Spleen (tissue), 11 donors: ENCODE results near the gene DNAJC10. TPM values are rescaled to one million over a fixed set of nuclear protein-coding genes. Genes with fewer than 3 reads are reported as not detected.
"Not testable (repeated sequence)": the region's sequence is repeated elsewhere in the genome, so short reads cannot be mapped to it uniquely, and the experiment has no call there.

Experiments
- DNase-seq: peaks from one replicate; pipeline ENCODE4 v3.0.0-alpha.2; 2020
- H3K27ac ChIP-seq, 8 donors: fragments of 200-600 bp; sonication (generic) in 7 of 8; 1 replicate in 4 of 8; 2 replicates in 4 of 8; pipeline versions ENCODE4 v1.5.0 to v1.8.0; 2016 to 2021; ENCODE audit warnings: inconsistent platforms in 4 of 8, mild to moderate bottlenecking in 4 of 8, moderate library complexity in 1 of 8
- H3K27me3 ChIP-seq, 7 donors: fragments of 200-600 bp; sonication (generic) in 6 of 7; replicated peaks in 1 of 7; 1 replicate in 4 of 7; 2 replicates in 3 of 7; pipeline versions ENCODE4 v1.5.0 to v1.8.0; 2016 to 2021; ENCODE audit warnings: inconsistent platforms in 3 of 7, mild to moderate bottlenecking in 1 of 7
- H3K36me3 ChIP-seq, 6 donors: fragments of 200-600 bp; sonication (generic) in 5 of 6; 1 replicate in 4 of 6; 2 replicates in 2 of 6; pipeline versions ENCODE4 v1.5.0 to v1.8.0; 2016 to 2021; ENCODE audit warnings: inconsistent platforms in 2 of 6
- H3K4me1 ChIP-seq, 6 donors: fragments of 200-600 bp; sonication (generic) in 5 of 6; 1 replicate in 3 of 6; 2 replicates in 3 of 6; pipeline versions ENCODE4 v1.5.0 to v1.8.0; 2016 to 2021; ENCODE audit warnings: inconsistent platforms in 3 of 6
- H3K4me3 ChIP-seq, 8 donors: fragments of 200-600 bp; sonication (generic) in 7 of 8; 1 replicate in 4 of 8; 2 replicates in 4 of 8; pipeline versions ENCODE4 v1.5.0 to v1.8.0; 2016 to 2021; ENCODE audit warnings: inconsistent platforms in 4 of 8, mild to moderate bottlenecking in 4 of 8, moderate library complexity in 2 of 8
- H3K9me3 ChIP-seq, 8 donors: fragments of 200-600 bp; sonication (generic) in 7 of 8; 1 replicate in 4 of 8; 2 replicates in 4 of 8; pipeline versions ENCODE4 v1.5.0 to v1.8.0; 2016 to 2021; ENCODE audit warnings: inconsistent platforms in 4 of 8
- CTCF ChIP-seq, 11 experiments: fragments of 200-600 bp in 7 of 11; fragments of 450-650 bp in 4 of 11; sonication (generic) in 4 of 11; IDR thresholded peaks in 8 of 11; conservative IDR thresholded peaks in 3 of 11; 1 replicate in 7 of 11; 2 replicates in 4 of 11; pipeline versions ENCODE4 v1.4.0 to v1.8.0; 2016 to 2021; ENCODE audit warnings: antibody characterized with exemption in 11 of 11, inconsistent platforms in 4 of 11, mild to moderate bottlenecking in 1 of 11
- POLR2A ChIP-seq, 3 donors: fragments of 450-650 bp; IDR thresholded peaks; one replicate each; pipeline ENCODE4 v1.5.1; 2017; ENCODE audit warnings: antibody characterized with exemption in 3 of 3, mild to moderate bottlenecking in 1 of 3
- POLR2AphosphoS5 ChIP-seq, 3 donors: sonication (generic); formaldehyde crosslinking; IDR thresholded peaks; one replicate each; pipeline ENCODE4 v1.5.1; 2017; ENCODE audit warnings: antibody characterized with exemption in 3 of 3
- WGBS, 5 donors: extraction: QIAGEN DNeasy Blood & Tissue Kit in 3 of 5; methylation state at CpG; one replicate each; pipeline versions ENCODE4 v1.1.5 to v1.1.7; 2013 to 2018; 5-methylcytosine and 5-hydroxymethylcytosine counted together
- intact Hi-C: fragments of 100-400 bp; cut with DNase I; formaldehyde crosslinking; loops from one replicate; pipeline ENCODE4 v1.15.0; 2023; ENCODE audit warnings: low total_unique reads
- polyA plus RNA-seq, 3 donors: library from polyadenylated mRNA; stranded (reverse); fragments of 200-250 nt; gene quantifications; one replicate each; pipeline ENCODE4 v1.2.1, GENCODE V29; 2013
- total RNA-seq, 7 donors: library from RNA; depleted of rRNA in 3 of 7; stranded (reverse); fragments of >200 nt in 3 of 7; fragmentation: NEBNext Ultra II Directional in 4 of 7; extraction: Animal tissue kit (Norgen Biotek cat#: 25700) in 4 of 7; gene quantifications; one replicate each; pipeline versions ENCODE4 v1.1.0 to v1.2.1, GENCODE V29; 2016 to 2021
- donor health status: healthy with polysubstance abuse.
- donor health status: DM: no; HTN: no; CAD: no; lungs with moderate emphysema.
- donor health status: DM: no; HTN: no; CAD: no.
- donor health status: Bipolar disorder and iron deficiency.
- donor health status: healthy.
- donor health status: DM: no; HTN: no; CAD: no.
- donor health status: DM: yes; HTN: yes; CAD: no.

The DNAJC10 gene
- total and polyA plus RNA-seq, 10 donors: 25.7 to 108 (median 72.1) TPM

- H3K9me3 ChIP-seq: peaks cover 0 to 7% (median 0%) of the 10 kb centered on the region in 8 donors
- H3K4me1 ChIP-seq: no peaks in the 10 kb centered on the region
- intact Hi-C loops: no loop called here
- H3K4me3 ChIP-seq: no peak overlapping the region
- no peak overlapping the region for H3K27ac ChIP-seq
- TF ChIP-seq POLR2A (IDR thresholded peaks at IDR 0.05) (no peak), POLR2AphosphoS5 (IDR thresholded peaks at IDR 0.05) (no peak), CTCF (IDR thresholded peaks at IDR 0.05 in 8 of 11, conservative IDR thresholded peaks at IDR 0.05 in 3 of 11) (no peak)
- H3K36me3 ChIP-seq: peaks cover 5 to 89% (median 62%) of the 10 kb centered on the region in 6 donors
- H3K27me3 ChIP-seq: no peaks in the 10 kb centered on the region
- DNase-seq: no peak
- WGBS, 5 donors: 91 to 99% (median 95%) methylated on average over 2 of the region's 2 CpGs
Measured at GRCh38 chr2:182741620-182742019, 25.6 kb downstream of the DNAJC10 start.

GRCh38 chr2:182744490-182744889 is 28.4 kb downstream of the DNAJC10 start:
- no peaks in the 10 kb centered on the region for H3K4me1 ChIP-seq
- no peak overlapping the region for H3K4me3 ChIP-seq
- WGBS, 5 donors: 80 to 91% (median 85%) methylated on average over 2 of the region's 2 CpGs
- H3K27ac ChIP-seq: no peak overlapping the region
- no peak for TF ChIP-seq POLR2AphosphoS5 (IDR thresholded peaks at IDR 0.05)
- no peak for TF ChIP-seq POLR2A (IDR thresholded peaks at IDR 0.05)
- no peak for TF ChIP-seq CTCF (IDR thresholded peaks at IDR 0.05 in 8 of 11, conservative IDR thresholded peaks at IDR 0.05 in 3 of 11)
- intact Hi-C loops: no loop called here
- H3K27me3 ChIP-seq: no peaks in the 10 kb centered on the region
- DNase-seq: no peak
- H3K36me3 ChIP-seq: peaks cover 5 to 68% (median 47%) of the 10 kb centered on the region in 6 donors
- peaks cover 0 to 7% (median 0%) of the 10 kb centered on the region in 8 donors for H3K9me3 ChIP-seq

GRCh38 chr2:182745061-182745460 is 29.0 kb downstream of the DNAJC10 start:
- DNase-seq: no peak
- Histone ChIP-seq H3K4me3 (no peak overlapping the region), H3K27ac (no peak overlapping the region), H3K9me3 (peaks cover 0 to 7% (median 0%) of the 10 kb centered on the region in 8 donors), H3K4me1 (no peaks in the 10 kb centered on the region), H3K27me3 (no peaks in the 10 kb centered on the region), H3K36me3 (peaks cover 5 to 72% (median 50%) of the 10 kb centered on the region in 6 donors)
- intact Hi-C loops: no loop called here
- 90 to 95% (median 93%) methylated on average over 2 of the region's 2 CpGs for WGBS, 5 donors
- TF ChIP-seq POLR2A (IDR thresholded peaks at IDR 0.05) (no peak), POLR2AphosphoS5 (IDR thresholded peaks at IDR 0.05) (no peak), CTCF (IDR thresholded peaks at IDR 0.05 in 8 of 11, conservative IDR thresholded peaks at IDR 0.05 in 3 of 11) (no peak)

GRCh38 chr2:182745894-182746293 is 29.8 kb downstream of the DNAJC10 start:
- H3K9me3 ChIP-seq, DNase-seq, intact Hi-C loops, H3K4me1 ChIP-seq, H3K27ac ChIP-seq, H3K27me3 ChIP-seq, H3K4me3 ChIP-seq: not testable (repeated sequence)
- peaks cover 5 to 72% (median 54%) of the 10 kb centered on the region in 6 donors for H3K36me3 ChIP-seq
- 88 to 100% (median 98%) methylated on average over 2 to 3 of the region's 3 CpGs for WGBS, 5 donors

- Histone ChIP-seq H3K4me3 (no peak overlapping the region), H3K27ac (no peak overlapping the region), H3K4me1 (peaks cover 0 to 4% (median 0%) of the 10 kb centered on the region in 6 donors), H3K9me3 (no peaks in the 10 kb centered on the region), H3K36me3 (peaks cover 4 to 99% (median 77%) of the 10 kb centered on the region in 6 donors), H3K27me3 (no peaks in the 10 kb centered on the region)
- no peak for DNase-seq
- intact Hi-C loops: no loop called here
- TF ChIP-seq POLR2AphosphoS5 (IDR thresholded peaks at IDR 0.05) (no peak), POLR2A (IDR thresholded peaks at IDR 0.05) (no peak), CTCF (IDR thresholded peaks at IDR 0.05 in 8 of 11, conservative IDR thresholded peaks at IDR 0.05 in 3 of 11) (no peak)
Measured at GRCh38 chr2:182754231-182754630, 38.2 kb downstream of the DNAJC10 start.
